SK-N-SH (cell line): ENCODE measurements around the gene TUBA1B. TPM values are rescaled to one million over a fixed set of nuclear protein-coding genes. Genes with fewer than 3 reads are reported as not detected.

ENCODE experiments used
- CTCF ChIA-PET: fragments of 300-600, 350-600 bp; formaldehyde crosslinking; extraction: SDS; loops from one replicate; lab custom pipeline; 2021; lab: Yijun Ruan, JAX
- POLR2A ChIA-PET: fragments of 350-600 bp; sonication (Branson Sonifier 250); formaldehyde crosslinking; extraction: SDS; loops from one replicate; lab custom pipeline; 2020; ENCODE audit warnings: antibody characterized with exemption, inconsistent platforms; lab: Yijun Ruan, JAX
- DNase-seq: peaks from one replicate; pipeline ENCODE4 v3.0.0; 2012
- H2AFZ ChIP-seq: fragments of 200-600 bp; sonication (generic); 2 replicates; pipeline ENCODE4 v1.8.1; 2016; ENCODE audit warnings: antibody characterized with exemption, mild to moderate bottlenecking, low read depth
- H3F3A ChIP-seq: fragments of 200-600 bp; sonication (generic); replicated peaks from 2 replicates; pipeline ENCODE3; 2016; ENCODE audit warnings: antibody characterized with exemption, mild to moderate bottlenecking; ENCODE audit not compliant: insufficient read depth
- H3K27ac ChIP-seq, 2 experiments: fragments of 200-500 bp in 1 of 2; fragments of 200-600 bp in 1 of 2; sonication (Bioruptor generic) in 1 of 2; sonication (generic), shearing (Covaris generic) in 1 of 2; 2 replicates each; pipeline versions ENCODE4 v1.5.1 to v1.6.1; 2014 to 2016; ENCODE audit warnings: low read depth in 2 of 2, inconsistent platforms in 1 of 2, low read length in 1 of 2, mild to moderate bottlenecking in 1 of 2, mixed read lengths in 1 of 2
- H3K27me3 ChIP-seq: fragments of 200-600 bp; sonication (generic), shearing (Covaris generic); 2 replicates; pipeline ENCODE4 v1.6.1; 2016; ENCODE audit warnings: mixed run types; ENCODE audit not compliant: insufficient read depth
- H3K36me3 ChIP-seq, 2 experiments: fragments of 200-500 bp in 1 of 2; fragments of 200-600 bp in 1 of 2; sonication (Bioruptor generic) in 1 of 2; sonication (generic) in 1 of 2; replicated peaks in 1 of 2; 2 replicates each; pipeline versions ENCODE3 to v1.5.1; 2014 to 2016; ENCODE audit warnings: low read length in 1 of 2, mild to moderate bottlenecking in 1 of 2; ENCODE audit not compliant: insufficient read depth in 2 of 2, control insufficient read depth in 1 of 2
- H3K4me1 ChIP-seq, 2 experiments: fragments of 200-500 bp in 1 of 2; fragments of 200-600 bp in 1 of 2; sonication (Bioruptor generic) in 1 of 2; sonication (generic), shearing (Covaris generic) in 1 of 2; 2 replicates each; pipeline versions ENCODE4 v1.5.1 to v1.6.1; 2014 to 2016; ENCODE audit warnings: low read depth in 1 of 2, low read length in 1 of 2, mixed run types in 1 of 2; ENCODE audit not compliant: insufficient read depth in 2 of 2, control insufficient read depth in 1 of 2
- H3K4me2 ChIP-seq: fragments of 200-600 bp; sonication (generic), shearing (Covaris generic); 2 replicates; pipeline ENCODE4 v1.6.1; 2017; ENCODE audit warnings: mixed run types
- H3K4me3 ChIP-seq, 2 experiments: fragments of 200-500 bp in 1 of 2; fragments of 200-600 bp in 1 of 2; sonication (Bioruptor generic) in 1 of 2; sonication (generic), shearing (Covaris generic) in 1 of 2; 2 replicates each; pipeline versions ENCODE4 v1.5.1 to v1.8.1; 2014 to 2016; ENCODE audit warnings: low read depth in 2 of 2, inconsistent platforms in 1 of 2, low read length in 1 of 2, mild to moderate bottlenecking in 1 of 2, mixed read lengths in 1 of 2, moderate library complexity in 1 of 2
- H3K79me2 ChIP-seq: fragments of 200-600 bp; sonication (generic); 2 replicates; pipeline ENCODE4 v1.8.1; 2017; ENCODE audit warnings: mild to moderate bottlenecking; ENCODE audit not compliant: insufficient read depth
- H3K9ac ChIP-seq: fragments of 200-600 bp; sonication (generic); 2 replicates; pipeline ENCODE4 v1.6.1; 2017; ENCODE audit warnings: mixed run types
- H3K9me2 ChIP-seq: fragments of 200-600 bp; sonication (generic); 2 replicates; pipeline ENCODE4 v1.6.1; 2017; ENCODE audit warnings: mixed run types
- H3K9me3 ChIP-seq: fragments of 200-600 bp; sonication (generic); 2 replicates; pipeline ENCODE4 v1.6.1; 2017; ENCODE audit warnings: mixed run types, mild to moderate bottlenecking, moderate library complexity
- H4K20me1 ChIP-seq: fragments of 200-600 bp; sonication (generic); 2 replicates; pipeline ENCODE4 v1.6.1; 2017; ENCODE audit warnings: mild to moderate bottlenecking, mixed run types; ENCODE audit not compliant: insufficient read depth
- EP300 ChIP-seq, 2 experiments: IDR thresholded peaks; 2 replicates each; pipeline versions ENCODE4 v1.4.0 to v1.6.1; 2012; ENCODE audit warnings: borderline replicate concordance in 1 of 2, low read depth in 1 of 2, low read length in 1 of 2
- EZH2phosphoT487 ChIP-seq: fragments of 200-600 bp; sonication (generic); IDR thresholded peaks from 2 replicates; pipeline ENCODE4 v1.6.1; 2017; ENCODE audit warnings: low read depth, mixed run types, mild to moderate bottlenecking, antibody characterized with exemption, moderate library complexity, borderline replicate concordance
- FOSL2 ChIP-seq: IDR thresholded peaks from 2 replicates; pipeline ENCODE4 v1.4.0; 2012; ENCODE audit warnings: low read depth, mild to moderate bottlenecking, moderate library complexity, borderline replicate concordance
- FOXM1 ChIP-seq: IDR thresholded peaks from 2 replicates; pipeline ENCODE4 v1.4.0; 2012; ENCODE audit warnings: low read depth, mild to moderate bottlenecking
- GATA2 ChIP-seq: sonication (generic); formaldehyde crosslinking; IDR thresholded peaks from 2 replicates; pipeline ENCODE4 v1.5.0; 2020; ENCODE audit warnings: mild to moderate bottlenecking, missing genetic modification reagents
- IRF3 ChIP-seq: fragments of 150-350 bp; IDR thresholded peaks from 2 replicates; pipeline ENCODE4 v1.6.1; 2016; ENCODE audit warnings: mild to moderate bottlenecking, low read depth, low read length
- JUND ChIP-seq: IDR thresholded peaks from 2 replicates; pipeline ENCODE4 v1.4.0; 2012
- MEF2A ChIP-seq: IDR thresholded peaks from 2 replicates; pipeline ENCODE4 v1.4.0; 2012; ENCODE audit warnings: low read depth, borderline replicate concordance
- MXI1 ChIP-seq: IDR thresholded peaks from 2 replicates; pipeline ENCODE4 v1.6.1; 2012; ENCODE audit warnings: mild to moderate bottlenecking, low read depth, low read length, improper control_type of control experiment
- NRF1 ChIP-seq: IDR thresholded peaks from 2 replicates; pipeline ENCODE4 v1.6.1; 2012; ENCODE audit warnings: low read depth, mild to moderate bottlenecking, low read length
- RAD21 ChIP-seq: IDR thresholded peaks from 2 replicates; pipeline ENCODE4 v1.6.1; 2012; ENCODE audit warnings: mild to moderate bottlenecking, low read length
- RCOR1 ChIP-seq: fragments of 150-350 bp; IDR thresholded peaks from 2 replicates; pipeline ENCODE4 v1.6.1; 2017; ENCODE audit warnings: antibody characterized with exemption, low read length
- RFX5 ChIP-seq: IDR thresholded peaks from 2 replicates; pipeline ENCODE4 v1.6.1; 2012; ENCODE audit warnings: mild to moderate bottlenecking, improper control_type of control experiment, low read length
- SIN3A ChIP-seq: IDR thresholded peaks from 2 replicates; pipeline ENCODE4 v1.6.1; 2012; ENCODE audit warnings: low read depth, mild to moderate bottlenecking, low read length, moderate library complexity, borderline replicate concordance
- TAF1 ChIP-seq: IDR thresholded peaks from 2 replicates; pipeline ENCODE4 v1.6.1; 2012; ENCODE audit warnings: low read depth, mild to moderate bottlenecking, low read length, moderate library complexity, borderline replicate concordance
- TCF12 ChIP-seq: IDR thresholded peaks from 2 replicates; pipeline ENCODE4 v1.4.0; 2012
- USF1 ChIP-seq: IDR thresholded peaks from 2 replicates; pipeline ENCODE4 v1.4.0; 2012; ENCODE audit warnings: low read depth, borderline replicate concordance
- YY1 ChIP-seq: IDR thresholded peaks from 2 replicates; pipeline ENCODE4 v1.4.0; 2012; ENCODE audit warnings: low read depth, mild to moderate bottlenecking
- ZBTB33 ChIP-seq: IDR thresholded peaks from 2 replicates; pipeline ENCODE4 v1.4.0; 2012; ENCODE audit warnings: low read depth, borderline replicate concordance
- WGBS: methylation state at CpG from one replicate; pipeline ENCODE4 v1.1.6; 2017; ENCODE audit warnings: low lambda C conversion rate; 5-methylcytosine and 5-hydroxymethylcytosine counted together
- polyA plus RNA-seq, 3 experiments: library from polyadenylated mRNA; depleted of rRNA; stranded (reverse); fragments of >200 nt; gene quantifications; 2 replicates each; pipeline ENCODE4 v1.2.3, GENCODE V29; 2012
- TF ChIP-seq, protein P1 (sequence below): fragments of 200-600 bp; sonication (generic); IDR thresholded peaks from 2 replicates; pipeline ENCODE4 v1.6.1; 2017; ENCODE audit warnings: antibody characterized with exemption, mild to moderate bottlenecking, moderate library complexity
- TF ChIP-seq, protein P2 (sequence below): IDR thresholded peaks from 2 replicates; pipeline ENCODE4; 2012
- TF ChIP-seq, protein P3 (sequence below): fragments of 150-350 bp; IDR thresholded peaks from 2 replicates; pipeline ENCODE4 v1.6.1; 2017; ENCODE audit warnings: antibody characterized with exemption, low read length, low read depth, borderline replicate concordance
- TF ChIP-seq, protein P4 (sequence below): IDR thresholded peaks from 2 replicates; pipeline ENCODE4 v1.4.0; 2012; ENCODE audit warnings: low read depth

Gene TUBA1B
- polyA plus RNA-seq (2012; rRNA removed) = 2,454 and 2,856 TPM in 2 replicates
- 1,826 and 2,117 TPM in 2 replicates for polyA plus RNA-seq (2012; cell fraction: cytosol; rRNA removed)
- polyA plus RNA-seq (2012; cell fraction: nucleus; rRNA removed) = 970 and 1,206 TPM in 2 replicates

GRCh38 chr12:49131051-49131893 lies at the start of gene TUBA1B:
TUBA1B (minus strand) TSS chr12:49131395; CDS start chr12:49131300, 95 bp downstream.
- DNase-seq = peak; percentile 98
- H3K9ac ChIP-seq = peak within 1 kb of the TSS; percentile 100
- no peaks in the 10 kb centered on the region for H3K9me2 ChIP-seq
- peak within 1 kb of the TSS; percentile 89 for H2AFZ ChIP-seq
- H3K27ac ChIP-seq = peak within 1 kb of the TSS; percentile 94 to 97
- WGBS = 2% methylated on average over 47 of the region's 79 CpGs
- no peaks in the 10 kb centered on the region for H3K9me3 ChIP-seq
- POLR2A ChIA-PET = interaction anchor here (0.6 to 4.8 kb wide), 41 partner anchors 9 to 506 kb away, joined by 3 to 97 read pairs (median 5); partner anchors contain the start of genes ARF3, DHH, DNAJC22 and KMT2D
- H3F3A ChIP-seq = peaks cover 52% of the 10 kb centered on the region
- peaks cover 59% of the 10 kb centered on the region for H3K79me2 ChIP-seq
- peaks cover 10 to 15% of the 10 kb centered on the region in 2 experiments; a peak in 3 of 4 replicates for H3K4me1 ChIP-seq
- peak within 1 kb of the TSS; percentile 96 for H3K4me2 ChIP-seq
- H3K4me3 ChIP-seq = peak within 1 kb of the TSS; percentile 77 to 99
- H3K36me3 ChIP-seq = peaks cover 25 to 30% of the 10 kb centered on the region in 2 experiments
- CTCF ChIA-PET = interaction anchor here (0.7 to 7.3 kb wide), 35 partner anchors 8 to 577 kb away, joined by 3 to 69 read pairs (median 5); partner anchors contain the start of genes DHH, LMBR1L, RHEBL1 and TUBA1A
- no peaks in the 10 kb centered on the region for H3K27me3 ChIP-seq
- peaks cover 40% of the 10 kb centered on the region for H4K20me1 ChIP-seq
- TF ChIP-seq, protein P1, sequence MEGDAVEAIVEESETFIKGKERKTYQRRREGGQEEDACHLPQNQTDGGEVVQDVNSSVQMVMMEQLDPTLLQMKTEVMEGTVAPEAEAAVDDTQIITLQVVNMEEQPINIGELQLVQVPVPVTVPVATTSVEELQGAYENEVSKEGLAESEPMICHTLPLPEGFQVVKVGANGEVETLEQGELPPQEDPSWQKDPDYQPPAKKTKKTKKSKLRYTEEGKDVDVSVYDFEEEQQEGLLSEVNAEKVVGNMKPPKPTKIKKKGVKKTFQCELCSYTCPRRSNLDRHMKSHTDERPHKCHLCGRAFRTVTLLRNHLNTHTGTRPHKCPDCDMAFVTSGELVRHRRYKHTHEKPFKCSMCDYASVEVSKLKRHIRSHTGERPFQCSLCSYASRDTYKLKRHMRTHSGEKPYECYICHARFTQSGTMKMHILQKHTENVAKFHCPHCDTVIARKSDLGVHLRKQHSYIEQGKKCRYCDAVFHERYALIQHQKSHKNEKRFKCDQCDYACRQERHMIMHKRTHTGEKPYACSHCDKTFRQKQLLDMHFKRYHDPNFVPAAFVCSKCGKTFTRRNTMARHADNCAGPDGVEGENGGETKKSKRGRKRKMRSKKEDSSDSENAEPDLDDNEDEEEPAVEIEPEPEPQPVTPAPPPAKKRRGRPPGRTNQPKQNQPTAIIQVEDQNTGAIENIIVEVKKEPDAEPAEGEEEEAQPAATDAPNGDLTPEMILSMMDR = no peak
- no peak for TF ChIP-seq MEF2A
- TF ChIP-seq JUND = no peak; the same call in 1 of the 2 replicates
- TF ChIP-seq, protein P2, sequence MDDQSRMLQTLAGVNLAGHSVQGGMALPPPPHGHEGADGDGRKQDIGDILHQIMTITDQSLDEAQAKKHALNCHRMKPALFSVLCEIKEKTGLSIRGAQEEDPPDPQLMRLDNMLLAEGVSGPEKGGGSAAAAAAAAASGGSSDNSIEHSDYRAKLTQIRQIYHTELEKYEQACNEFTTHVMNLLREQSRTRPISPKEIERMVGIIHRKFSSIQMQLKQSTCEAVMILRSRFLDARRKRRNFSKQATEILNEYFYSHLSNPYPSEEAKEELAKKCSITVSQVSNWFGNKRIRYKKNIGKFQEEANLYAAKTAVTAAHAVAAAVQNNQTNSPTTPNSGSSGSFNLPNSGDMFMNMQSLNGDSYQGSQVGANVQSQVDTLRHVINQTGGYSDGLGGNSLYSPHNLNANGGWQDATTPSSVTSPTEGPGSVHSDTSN = peak; percentile 36; the same call in 1 of the 2 replicates
- TF ChIP-seq ZBTB33 = no peak
- TF ChIP-seq RAD21 = 0 out of 2 replicates have a peak, but pooled peaks have one; percentile 2
- peak; percentile 83 for TF ChIP-seq SIN3A
- no peak for TF ChIP-seq EP300 (IDR thresholded peaks at IDR 0.05; ENCODE audit: borderline replicate concordance in 1 of 2, low read depth in 1 of 2, low read length in 1 of 2)
- TF ChIP-seq GATA2 (CRISPR knock-in tag) = no peak
- TF ChIP-seq RCOR1 = no peak
- peak; percentile 91 for TF ChIP-seq MXI1
- TF ChIP-seq FOXM1 = no peak
- TF ChIP-seq TCF12 = no peak
- no peak for TF ChIP-seq USF1
- TF ChIP-seq FOSL2 = peak; percentile 7; the same call in 1 of the 2 replicates
- TF ChIP-seq IRF3 = no peak
- TF ChIP-seq YY1 = 0 out of 2 replicates have a peak, but pooled peaks have one; percentile 42
- TF ChIP-seq, protein P3, sequence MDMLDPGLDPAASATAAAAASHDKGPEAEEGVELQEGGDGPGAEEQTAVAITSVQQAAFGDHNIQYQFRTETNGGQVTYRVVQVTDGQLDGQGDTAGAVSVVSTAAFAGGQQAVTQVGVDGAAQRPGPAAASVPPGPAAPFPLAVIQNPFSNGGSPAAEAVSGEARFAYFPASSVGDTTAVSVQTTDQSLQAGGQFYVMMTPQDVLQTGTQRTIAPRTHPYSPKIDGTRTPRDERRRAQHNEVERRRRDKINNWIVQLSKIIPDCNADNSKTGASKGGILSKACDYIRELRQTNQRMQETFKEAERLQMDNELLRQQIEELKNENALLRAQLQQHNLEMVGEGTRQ = no peak
- TF ChIP-seq, protein P4, sequence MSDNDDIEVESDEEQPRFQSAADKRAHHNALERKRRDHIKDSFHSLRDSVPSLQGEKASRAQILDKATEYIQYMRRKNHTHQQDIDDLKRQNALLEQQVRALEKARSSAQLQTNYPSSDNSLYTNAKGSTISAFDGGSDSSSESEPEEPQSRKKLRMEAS = peak; percentile 93
- peak; percentile 89 for TF ChIP-seq TAF1
- TF ChIP-seq EZH2phosphoT487 = no peak
- 0 out of 2 replicates have a peak, but pooled peaks have one; percentile 37 for TF ChIP-seq RFX5
- peak; percentile 66 for TF ChIP-seq NRF1
